ENCODE results near the gene CHST6.
"Not testable (repeated sequence)": the region's sequence is repeated elsewhere in the genome, so short reads cannot be mapped to it uniquely, and the experiment has no call there.

Gene CHST6

GRCh38 chr16:75495076-75495674 is at the start of gene CHST6:
CHST6 (minus strand) TSS chr16:75495441; CDS start chr16:75479828, 15,613 bp downstream.
- no peak for DNase-seq (ENCODE audit: low read depth in 2 of 2)

GRCh38 chr16:75542462-75542861 is 47.2 kb upstream of the CHST6 start:
- not testable (repeated sequence) for DNase-seq (ENCODE audit: low read depth in 2 of 2)

GRCh38 chr16:75541236-75541635 is 46.0 kb upstream of the CHST6 start:
- DNase-seq (ENCODE audit: low read depth in 2 of 2): no peak

- DNase-seq (ENCODE audit: low read depth in 2 of 2): not testable (repeated sequence)
These were observed 43.8 kb upstream of the CHST6 start for GRCh38 chr16:75538882-75539565.

GRCh38 chr16:75537776-75538175 is 42.5 kb upstream of the CHST6 start:
- no peak for DNase-seq (ENCODE audit: low read depth in 2 of 2)

GRCh38 chr16:75535901-75536300 is 40.7 kb upstream of the CHST6 start, which contains the start of gene CHST5:
CHST5 (minus strand) TSS chr16:75536108; CDS start chr16:75530384, 5,724 bp downstream.
- DNase-seq (ENCODE audit: low read depth in 2 of 2): no peak

GRCh38 chr16:75535211-75535843 is 40.1 kb upstream of the CHST6 start:
- DNase-seq (ENCODE audit: low read depth in 2 of 2): no peak

- DNase-seq (ENCODE audit: low read depth in 2 of 2): no peak
These were observed 39.4 kb upstream of the CHST6 start for GRCh38 chr16:75534560-75535205.

GRCh38 chr16:75532791-75533190 is 37.5 kb upstream of the CHST6 start:
- DNase-seq (ENCODE audit: low read depth in 2 of 2): no peak

GRCh38 chr16:75532142-75532765 is 37.0 kb upstream of the CHST6 start:
- DNase-seq (ENCODE audit: low read depth in 2 of 2): no peak

GRCh38 chr16:75529959-75530358 is 34.7 kb upstream of the CHST6 start:
- no peak for DNase-seq (ENCODE audit: low read depth in 2 of 2)

GRCh38 chr16:75529056-75529905 is 34.0 kb upstream of the CHST6 start:
- no peak for DNase-seq (ENCODE audit: low read depth in 2 of 2)

- no peak for DNase-seq (ENCODE audit: low read depth in 2 of 2)
These were observed 32.6 kb upstream of the CHST6 start for GRCh38 chr16:75527825-75528299.

GRCh38 chr16:75526032-75526790 is 31.0 kb upstream of the CHST6 start:
- no peak for DNase-seq (ENCODE audit: low read depth in 2 of 2)

- no peak for DNase-seq (ENCODE audit: low read depth in 2 of 2)
These were observed 23.9 kb upstream of the CHST6 start for GRCh38 chr16:75519175-75519574.

- not testable (repeated sequence) for DNase-seq (ENCODE audit: low read depth in 2 of 2)
These were observed 21.1 kb upstream of the CHST6 start for GRCh38 chr16:75516189-75516966.

GRCh38 chr16:75514296-75514695 is 19.1 kb upstream of the CHST6 start:
- DNase-seq (ENCODE audit: low read depth in 2 of 2): no peak

GRCh38 chr16:75506574-75506973 is 11.3 kb upstream of the CHST6 start:
- DNase-seq (ENCODE audit: low read depth in 2 of 2): no peak

GRCh38 chr16:75506107-75506506 is 10.9 kb upstream of the CHST6 start:
- no peak for DNase-seq (ENCODE audit: low read depth in 2 of 2)

Measured in activated CD8-positive, alpha-beta memory T cell treated with anti-CD3 and anti-CD28 coated beads for 4 hours (primary cell).